ENCODE results near the gene KIF13A.
A peak's percentile ranks its signal among the peaks of the same experiment; 100 is the strongest.
"Not testable (repeated sequence)": the region's sequence is repeated elsewhere in the genome, so short reads cannot be mapped to it uniquely, and the experiment has no call there.

The KIF13A gene

DNA sequence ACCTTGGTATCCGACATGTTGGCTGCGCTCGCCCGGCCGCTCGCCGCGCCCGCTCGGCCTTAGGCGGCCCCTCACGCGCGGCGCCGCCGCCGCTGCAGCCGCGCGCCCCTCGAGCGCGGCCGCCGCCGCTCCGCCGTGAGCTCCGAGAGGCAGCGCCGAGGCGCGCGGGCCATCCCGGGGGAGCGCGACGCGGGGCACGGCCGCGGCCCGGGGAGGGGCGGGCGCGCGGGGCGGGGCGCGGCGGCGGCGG, at the start of gene KIF13A:
KIF13A (minus strand) TSS at position 189 of the 250 bp plus-strand sequence; CDS start at position 17, 172 bp downstream.
- DNase-seq (ENCODE audit: low spot score) = no peak

DNA sequence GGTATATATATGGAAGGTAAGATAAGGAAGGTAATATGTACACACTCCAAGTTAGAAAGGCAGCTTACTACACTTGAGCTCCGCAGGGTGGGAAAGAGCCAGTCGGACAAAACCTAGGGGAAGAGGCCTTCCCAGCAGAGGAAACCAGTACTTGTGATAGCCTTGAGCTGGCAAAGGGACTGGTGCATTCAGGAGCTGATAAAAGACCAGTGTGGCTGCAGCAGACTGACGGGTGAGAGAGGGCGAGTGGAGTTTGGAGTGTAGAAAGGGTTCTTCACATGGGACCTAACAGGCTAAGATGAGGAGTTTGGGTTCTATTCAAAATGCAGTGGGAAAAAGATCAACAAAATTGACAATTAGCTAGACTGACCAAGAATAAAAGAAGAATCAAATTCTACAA, 49.3 kb upstream of the KIF13A start:
- no peak for DNase-seq (ENCODE audit: low spot score)

DNA sequence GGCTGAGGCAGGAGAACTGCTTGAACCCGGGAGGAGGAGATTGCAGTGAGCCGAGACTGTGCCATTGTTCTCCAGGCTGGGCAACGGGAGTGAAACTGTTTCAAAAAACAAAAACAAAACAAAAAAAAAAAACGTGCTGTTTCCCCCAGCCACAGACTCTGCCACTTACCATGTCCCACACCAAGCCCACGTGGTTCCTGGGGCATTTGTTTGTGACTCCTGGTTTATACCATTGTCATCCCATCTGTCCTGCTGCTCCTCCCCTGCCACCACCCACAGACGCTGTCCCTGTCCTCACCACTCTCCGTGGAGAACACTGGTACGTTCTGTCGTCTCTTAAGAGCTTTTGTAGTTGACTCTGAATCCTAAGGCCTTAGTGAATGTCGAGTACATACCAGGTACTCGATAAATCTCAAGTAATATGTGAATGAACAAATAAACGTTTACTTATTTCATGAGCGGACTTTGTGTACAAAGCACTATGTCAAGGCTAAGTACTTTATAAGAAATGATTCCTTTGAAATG, 48.0 kb upstream of the KIF13A start:
- no peak for DNase-seq (ENCODE audit: low spot score)

DNA sequence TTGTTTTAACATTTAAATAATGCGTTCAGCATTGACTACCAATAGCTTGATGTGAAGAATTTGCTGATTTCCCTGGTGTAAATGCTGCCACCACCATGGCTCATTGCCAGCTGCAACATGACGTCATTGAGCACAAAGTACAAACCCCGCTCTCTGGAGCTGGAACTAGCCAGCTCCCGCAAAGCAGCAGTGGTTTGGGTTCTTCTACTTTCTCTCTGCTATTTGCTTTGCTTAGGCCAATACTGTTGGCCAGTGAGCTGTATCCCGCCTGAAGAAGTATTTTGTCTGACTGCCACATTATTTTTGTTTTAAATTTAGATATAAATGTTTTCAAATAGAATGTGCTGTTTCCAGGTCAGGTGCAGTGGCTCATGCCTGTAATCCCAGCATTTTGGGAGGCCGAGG, 47.4 kb upstream of the KIF13A start:
- DNase-seq (ENCODE audit: low spot score) = peak; percentile 35

DNA sequence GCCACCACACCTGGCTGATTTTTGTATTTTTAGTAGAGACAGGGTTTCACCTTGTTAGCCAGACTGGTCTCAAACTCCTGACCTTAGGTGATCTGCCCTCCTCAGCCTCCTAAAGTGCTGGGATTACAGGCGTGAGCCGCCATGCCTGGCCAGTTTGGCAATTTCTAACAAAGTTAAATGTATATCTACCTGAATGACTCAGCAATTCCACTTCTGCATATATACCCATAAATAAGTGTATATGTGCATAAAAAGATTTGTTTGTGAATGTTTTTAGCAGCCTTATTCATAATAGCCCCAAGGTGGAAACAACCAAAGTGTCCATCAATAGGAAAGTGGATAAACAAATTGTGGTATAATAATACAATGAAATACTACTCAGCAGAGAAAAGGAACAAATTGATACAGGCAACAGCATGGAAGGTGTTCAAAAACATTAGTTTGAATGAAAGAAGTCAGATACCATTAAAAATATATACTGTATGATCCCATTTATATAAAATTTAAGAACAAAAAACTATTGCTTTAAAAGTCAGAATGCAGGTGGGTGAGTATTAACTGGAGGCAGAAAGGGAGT, 44.3 kb upstream of the KIF13A start:
- DNase-seq (ENCODE audit: low spot score) = no peak

DNA sequence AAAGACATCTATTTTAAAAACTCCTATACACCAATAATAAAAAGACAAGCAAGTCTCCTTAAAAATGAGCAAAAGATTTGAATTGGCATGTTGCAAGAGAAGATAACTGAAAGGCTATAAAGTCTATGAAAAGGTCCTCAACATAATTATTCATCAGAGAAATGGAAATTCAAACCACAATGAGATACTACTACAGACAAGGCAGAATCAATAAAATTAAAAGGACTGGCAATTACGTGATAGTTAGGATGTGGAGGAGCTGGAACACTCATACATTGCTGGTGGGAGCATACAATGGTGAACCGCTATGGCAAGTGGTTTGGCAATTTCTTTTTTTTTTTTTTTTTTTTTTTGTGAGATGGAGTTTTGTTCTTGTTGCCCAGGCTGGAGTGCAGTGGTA, 43.8 kb upstream of the KIF13A start:
- DNase-seq (ENCODE audit: low spot score) = no peak

GRCh38 chr6:18028332-18028731, 40.9 kb upstream of the KIF13A start:
- no peak for DNase-seq (ENCODE audit: low spot score)

GRCh38 chr6:18025596-18025995, 38.2 kb upstream of the KIF13A start:
- DNase-seq (ENCODE audit: low spot score) = no peak

DNA sequence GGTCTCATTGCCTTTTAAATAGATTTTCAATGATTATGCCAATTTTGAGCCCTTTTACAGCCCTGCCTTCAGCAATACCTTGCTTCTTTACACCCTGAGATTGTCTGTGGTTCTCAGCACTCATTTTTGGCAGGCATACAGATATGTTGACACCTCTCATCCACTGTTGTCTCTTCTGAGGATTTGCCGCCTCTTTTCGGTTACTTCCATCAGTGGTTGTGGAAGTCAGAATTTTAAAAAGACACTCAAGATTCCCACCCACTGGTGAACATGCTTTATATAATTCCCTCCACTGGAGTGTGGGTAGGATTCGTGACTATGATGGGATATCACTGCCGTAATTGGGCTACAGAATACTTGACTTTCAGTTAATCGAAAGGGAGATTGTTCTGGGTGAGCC, 37.4 kb upstream of the KIF13A start:
- no peak for DNase-seq (ENCODE audit: low spot score)

DNA sequence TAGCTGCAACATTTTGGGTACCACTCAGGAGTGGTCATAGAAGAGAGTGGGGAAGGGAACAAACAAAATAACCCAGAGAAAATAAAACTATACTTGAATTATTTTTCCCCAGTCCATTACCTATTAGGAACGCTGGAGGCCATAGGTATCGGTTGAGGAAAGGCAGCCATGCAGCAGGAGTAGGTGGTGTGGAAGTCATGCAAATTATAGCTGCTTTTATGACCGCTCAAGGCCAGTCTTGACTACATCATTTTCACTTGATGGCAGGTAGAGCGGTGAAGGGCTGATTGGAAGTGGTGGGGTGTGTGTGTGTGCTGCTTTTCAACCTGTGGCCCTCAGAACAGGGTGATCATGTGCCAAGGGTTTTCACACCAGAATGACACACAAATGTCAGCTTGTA, 36.5 kb upstream of the KIF13A start:
- DNase-seq (ENCODE audit: low spot score) = no peak

GRCh38 chr6:18022398-18023231, 35.2 kb upstream of the KIF13A start:
- DNase-seq (ENCODE audit: low spot score) = no peak

DNA sequence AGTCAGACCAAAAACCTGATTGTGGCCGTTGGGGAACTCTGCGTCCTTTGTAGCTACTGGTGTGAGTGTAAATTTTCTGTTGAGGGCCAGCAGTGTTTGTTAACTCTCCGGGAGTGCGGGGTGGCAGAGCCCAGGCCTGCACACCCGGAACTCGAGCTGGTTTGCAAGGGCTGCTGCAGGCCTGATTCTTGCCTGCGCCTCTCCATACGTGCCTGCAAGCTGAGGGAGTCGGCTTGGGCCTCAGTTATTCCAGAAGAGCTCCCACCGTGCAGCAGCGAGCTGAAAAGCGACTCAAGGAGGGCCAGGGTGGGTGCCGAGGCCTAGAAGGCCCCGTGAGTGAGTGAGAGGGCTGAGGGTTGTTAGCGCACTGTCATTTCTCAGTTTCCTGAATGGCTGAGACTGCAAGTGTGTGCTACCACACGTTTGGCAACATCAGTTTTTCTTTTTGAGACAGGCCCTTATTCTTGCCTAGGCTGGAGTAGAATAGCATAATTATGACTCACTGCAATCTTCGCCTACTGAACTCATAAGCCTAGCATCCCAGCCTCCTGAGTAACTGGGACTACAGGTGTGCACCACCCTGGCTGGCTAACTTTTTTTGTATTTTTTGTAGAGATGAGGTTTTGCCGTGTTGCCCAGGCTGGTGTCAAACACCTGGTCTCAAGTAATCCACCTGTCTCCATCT, 33.9 kb upstream of the KIF13A start:
- DNase-seq (ENCODE audit: low spot score) = no peak

DNA sequence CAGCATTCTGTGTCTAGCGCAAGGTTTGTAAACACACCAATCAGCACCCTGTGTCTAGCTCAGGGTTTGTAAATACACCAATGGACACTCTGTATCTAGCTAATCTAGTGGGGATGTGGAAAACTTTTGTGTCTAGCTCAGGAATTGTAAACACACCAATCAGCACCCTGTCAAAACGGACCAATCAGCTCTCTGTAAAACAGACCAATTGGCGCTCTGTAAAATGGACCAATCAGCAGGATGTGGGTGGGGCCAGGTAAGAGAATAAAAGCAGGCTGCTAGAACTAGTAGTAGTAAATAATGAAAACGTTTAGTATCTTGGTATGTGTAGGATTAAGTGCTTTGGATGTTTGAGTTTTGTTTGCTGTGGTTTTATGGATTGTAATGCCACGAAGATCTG, 33.1 kb upstream of the KIF13A start:
- not testable (repeated sequence) for DNase-seq (ENCODE audit: low spot score)

- no peak for DNase-seq (ENCODE audit: low spot score)
Observed at GRCh38 chr6:18019539-18020534, 32.4 kb upstream of the KIF13A start.

GRCh38 chr6:18019133-18019532, 31.7 kb upstream of the KIF13A start:
- not testable (repeated sequence) for DNase-seq (ENCODE audit: low spot score)

- DNase-seq (ENCODE audit: low spot score) = no peak
Observed at GRCh38 chr6:18016698-18017097, 29.3 kb upstream of the KIF13A start.

- no peak for DNase-seq (ENCODE audit: low spot score)
Observed at GRCh38 chr6:18016133-18016532, 28.7 kb upstream of the KIF13A start.

- DNase-seq (ENCODE audit: low spot score) = no peak
Observed at GRCh38 chr6:18011287-18011686, 23.9 kb upstream of the KIF13A start.

DNA sequence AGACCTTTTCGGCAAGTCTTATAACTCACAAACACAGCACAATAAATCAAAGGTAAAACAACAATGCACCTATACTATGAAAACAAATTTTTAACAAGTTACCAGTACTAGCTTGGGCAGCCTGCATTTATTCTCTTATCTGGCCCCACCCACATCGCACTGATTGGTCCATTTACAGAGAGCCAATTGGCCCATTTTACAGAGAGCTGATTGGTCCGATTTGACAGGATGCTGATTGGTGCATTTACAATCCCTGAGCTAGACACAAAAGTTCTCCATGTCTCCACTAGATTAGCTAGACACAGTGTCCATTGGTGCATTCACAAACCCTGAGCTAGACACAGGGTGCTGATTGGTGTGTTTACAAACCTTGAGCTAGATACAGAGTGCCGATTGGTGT, 23.1 kb upstream of the KIF13A start:
- DNase-seq (ENCODE audit: low spot score) = not testable (repeated sequence)

DNA sequence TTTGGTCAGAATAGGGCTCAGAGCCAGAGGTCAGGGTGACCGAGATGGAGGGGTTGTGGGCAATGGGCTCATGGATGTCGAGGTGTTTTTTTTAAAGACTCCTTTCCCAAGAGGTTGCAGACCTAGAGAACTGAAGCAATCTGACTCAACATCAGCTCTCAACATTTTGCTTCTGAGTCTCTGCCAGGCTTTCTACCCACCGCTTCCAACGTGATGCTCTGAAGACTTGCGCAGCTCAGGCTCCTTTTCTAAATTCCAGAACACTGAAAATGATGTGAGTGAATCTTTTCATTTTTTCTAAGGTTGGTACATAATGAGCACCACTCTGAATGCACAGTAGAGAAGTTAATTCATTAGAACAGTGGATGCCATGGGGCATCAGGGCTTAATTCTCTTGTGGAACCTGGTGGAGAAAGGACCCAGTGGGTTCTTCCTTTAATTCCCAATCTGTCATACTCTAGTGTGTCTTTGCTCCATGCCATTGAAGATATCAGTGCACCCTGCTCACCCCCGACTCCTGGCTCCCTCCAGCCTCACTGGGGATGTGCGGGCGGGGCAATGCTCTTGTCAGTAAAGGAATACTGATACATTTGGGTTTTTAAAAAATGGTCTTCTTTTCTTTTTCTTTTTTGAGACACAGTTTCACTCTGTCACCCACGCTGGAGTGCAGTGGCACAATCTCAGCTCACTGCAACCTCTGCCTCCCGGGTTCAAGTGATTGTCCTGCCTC, 17.0 kb upstream of the KIF13A start:
- no peak for DNase-seq (ENCODE audit: low spot score)

GRCh38 chr6:17999425-17999824, 12.0 kb upstream of the KIF13A start:
- no peak for DNase-seq (ENCODE audit: low spot score)

All from RKO (cell line).